GM10248 (cell line): ENCODE results near the gene ARL11.

ENCODE experiments used
- CTCF ChIA-PET: fragments of 300-600 bp; sonication (Branson Sonifier 250); formaldehyde crosslinking; extraction: SDS; loops from one replicate; lab custom pipeline; 2021; ENCODE audit warnings: antibody characterized with exemption; lab: Yijun Ruan, JAX
- POLR2A ChIA-PET: fragments of 350-650 bp; sonication (Branson Sonifier 250); formaldehyde crosslinking; extraction: SDS; loops from one replicate; lab custom pipeline; 2020; ENCODE audit warnings: antibody characterized with exemption; lab: Yijun Ruan, JAX
- DNase-seq: peaks from one replicate; pipeline ENCODE4 v3.0.0; 2012; ENCODE audit errors: extremely low spot score
- TF ChIP-seq, protein P1 (sequence below): IDR thresholded peaks from 2 replicates; pipeline ENCODE4 v1.5.1; 2012; ENCODE audit warnings: mild to moderate bottlenecking, low read depth; ENCODE audit errors: extremely low read depth, missing control alignments, control extremely low read depth

ARL11 gene

DNA sequence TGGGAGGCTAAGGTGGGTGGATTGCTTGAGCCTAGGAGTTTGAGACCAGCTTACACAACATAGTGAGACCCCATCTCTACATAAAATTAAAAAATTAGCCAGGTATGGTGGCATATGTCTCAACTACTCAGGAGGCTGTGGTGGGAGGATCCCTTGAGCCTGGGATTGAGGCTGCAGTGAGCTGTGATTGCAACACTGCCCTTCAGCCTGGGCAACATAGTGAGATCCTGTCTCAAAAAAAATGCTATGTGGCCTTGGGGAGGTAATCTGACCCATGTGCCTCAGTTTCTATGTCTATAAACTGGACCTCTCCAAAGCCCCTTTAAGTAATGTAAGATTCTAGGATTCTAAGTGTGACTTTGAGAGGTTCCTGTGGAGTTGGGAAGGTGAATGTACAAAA, 25.2 kb downstream of the ARL11 start:
- CTCF ChIA-PET = interaction anchor here (1.4 kb wide), 1 partner anchor 13 kb away, joined by 3 read pairs; no protein-coding TSS in a partner anchor
- POLR2A ChIA-PET = no interaction called here
- no peak for DNase-seq
- TF ChIP-seq, protein P1, sequence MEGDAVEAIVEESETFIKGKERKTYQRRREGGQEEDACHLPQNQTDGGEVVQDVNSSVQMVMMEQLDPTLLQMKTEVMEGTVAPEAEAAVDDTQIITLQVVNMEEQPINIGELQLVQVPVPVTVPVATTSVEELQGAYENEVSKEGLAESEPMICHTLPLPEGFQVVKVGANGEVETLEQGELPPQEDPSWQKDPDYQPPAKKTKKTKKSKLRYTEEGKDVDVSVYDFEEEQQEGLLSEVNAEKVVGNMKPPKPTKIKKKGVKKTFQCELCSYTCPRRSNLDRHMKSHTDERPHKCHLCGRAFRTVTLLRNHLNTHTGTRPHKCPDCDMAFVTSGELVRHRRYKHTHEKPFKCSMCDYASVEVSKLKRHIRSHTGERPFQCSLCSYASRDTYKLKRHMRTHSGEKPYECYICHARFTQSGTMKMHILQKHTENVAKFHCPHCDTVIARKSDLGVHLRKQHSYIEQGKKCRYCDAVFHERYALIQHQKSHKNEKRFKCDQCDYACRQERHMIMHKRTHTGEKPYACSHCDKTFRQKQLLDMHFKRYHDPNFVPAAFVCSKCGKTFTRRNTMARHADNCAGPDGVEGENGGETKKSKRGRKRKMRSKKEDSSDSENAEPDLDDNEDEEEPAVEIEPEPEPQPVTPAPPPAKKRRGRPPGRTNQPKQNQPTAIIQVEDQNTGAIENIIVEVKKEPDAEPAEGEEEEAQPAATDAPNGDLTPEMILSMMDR = no peak

DNA sequence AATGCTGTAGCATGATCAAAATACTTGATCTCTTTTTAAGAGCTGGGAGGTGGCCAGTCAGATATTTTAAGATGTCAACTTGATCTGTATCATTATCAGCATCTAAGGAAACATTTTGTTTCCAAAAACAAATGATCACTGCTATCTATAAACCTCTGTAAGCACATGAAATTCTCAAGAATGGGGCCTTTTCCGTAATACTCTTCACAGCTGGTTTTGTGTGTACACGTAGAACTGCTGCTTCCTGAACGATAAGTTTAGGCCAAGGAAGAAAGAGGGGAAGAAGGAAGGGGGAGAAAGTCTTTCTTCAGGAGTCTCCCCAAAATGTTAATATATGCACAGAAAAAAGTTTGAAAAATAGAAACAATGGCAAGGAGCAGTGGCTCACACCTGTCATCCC, 25.7 kb downstream of the ARL11 start:
- POLR2A ChIA-PET = no interaction called here
- CTCF ChIA-PET = interaction anchor here (1.4 kb wide), 1 partner anchor 13 kb away, joined by 3 read pairs; no protein-coding TSS in a partner anchor
- TF ChIP-seq, protein P1 = no peak
- no peak for DNase-seq

DNA sequence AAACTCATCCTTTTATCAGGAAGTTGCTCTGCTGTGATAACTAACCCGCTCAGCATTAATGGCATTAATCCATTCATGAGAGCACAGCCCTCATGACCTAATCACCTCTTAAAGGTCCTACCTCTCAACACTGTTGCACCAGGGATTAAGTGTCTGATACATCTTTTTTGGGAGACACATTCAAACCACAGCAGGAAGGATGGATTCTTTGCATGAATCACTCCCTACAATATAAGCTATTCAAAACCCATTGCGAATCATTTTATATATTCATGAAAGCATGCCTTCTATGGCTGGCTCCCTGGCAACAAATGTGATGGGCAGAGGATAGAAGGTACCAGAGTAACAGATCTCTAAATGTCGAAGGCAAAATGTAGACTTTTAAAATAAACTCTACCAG, 27.6 kb downstream of the ARL11 start:
- ChIA-PET CTCF (no interaction called here), POLR2A (no interaction called here)
- TF ChIP-seq, protein P1 = no peak
- DNase-seq = no peak

DNA sequence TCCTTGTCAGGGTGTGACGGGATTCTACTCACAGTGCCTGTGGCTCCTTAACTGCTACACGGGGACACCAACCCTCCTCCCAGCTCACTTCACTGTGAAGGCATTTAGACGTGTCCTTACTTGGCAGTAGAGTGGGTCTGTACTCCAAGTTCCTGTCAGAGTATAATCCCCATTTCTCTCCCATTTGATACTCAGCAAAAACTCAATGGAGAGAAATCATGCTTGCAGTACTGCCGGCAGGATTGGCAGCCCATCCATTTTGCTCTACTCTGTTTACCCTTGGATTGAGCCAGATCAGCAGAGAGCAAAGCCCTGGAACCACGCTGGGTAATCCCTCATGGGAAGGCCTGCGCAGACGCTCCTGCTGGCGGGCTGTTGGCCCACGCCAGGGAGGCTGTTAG, 28.9 kb downstream of the ARL11 start:
- DNase-seq = no peak
- POLR2A ChIA-PET = no interaction called here
- TF ChIP-seq, protein P1 = no peak
- CTCF ChIA-PET = no interaction called here

DNA sequence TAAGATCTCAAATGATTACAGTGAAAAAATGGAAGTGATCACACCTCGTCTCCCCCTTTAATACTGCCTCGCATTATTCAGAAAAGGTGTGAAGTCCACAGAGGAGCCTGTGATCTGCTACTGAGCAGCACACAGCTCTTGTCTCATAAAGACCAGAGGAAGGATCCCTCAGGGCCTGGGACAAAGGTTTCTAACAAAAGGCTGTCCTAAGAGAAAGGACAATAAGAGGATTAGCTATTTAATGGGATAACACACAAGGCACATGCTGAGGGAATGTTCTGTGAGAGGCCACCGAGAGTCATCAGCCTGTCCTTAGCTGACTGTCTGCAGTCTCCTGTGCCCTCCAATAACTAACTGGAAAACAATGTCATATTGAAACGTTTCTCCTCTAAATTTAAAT, 36.3 kb downstream of the ARL11 start:
- DNase-seq = no peak
- POLR2A ChIA-PET = no interaction called here
- TF ChIP-seq, protein P1 = no peak
- CTCF ChIA-PET = interaction anchor here (1.2 kb wide), 1 partner anchor 21 kb away, joined by 3 read pairs; no protein-coding TSS in a partner anchor

DNA sequence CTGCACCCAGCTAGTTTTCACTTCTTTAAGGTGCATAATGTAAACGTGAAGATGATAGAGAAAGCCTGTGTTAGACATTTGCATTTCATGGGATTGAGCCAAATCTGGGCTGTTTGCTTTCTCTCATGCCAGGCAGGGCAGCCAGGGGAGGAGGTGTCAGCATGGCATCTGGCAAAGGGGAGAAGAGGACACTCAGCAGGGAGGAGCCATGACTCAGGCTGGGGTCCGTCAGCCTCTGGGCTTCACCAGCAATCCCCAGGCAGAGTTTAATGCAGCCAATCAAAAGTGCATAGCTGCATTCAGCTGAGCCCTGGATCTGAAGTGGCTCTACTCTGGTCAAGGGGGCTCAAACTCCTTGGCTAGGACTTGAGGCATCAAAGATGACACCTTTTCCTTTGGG, 39.5 kb downstream of the ARL11 start:
- POLR2A ChIA-PET = no interaction called here
- TF ChIP-seq, protein P1 = no peak
- CTCF ChIA-PET = interaction anchor here (1.4 kb wide), 1 partner anchor 14 kb away, joined by 3 read pairs; no protein-coding TSS in a partner anchor
- DNase-seq = no peak
